DOHH2 (cell line): ENCODE results near the gene LDLR.

ENCODE experiments used
- EZH2phosphoT487 ChIP-seq: fragments of 200-600 bp; sonication (generic); IDR thresholded peaks from 2 replicates; pipeline ENCODE4 v1.6.1; 2017; ENCODE audit warnings: borderline replicate concordance, mild to moderate bottlenecking, antibody characterized with exemption, low read length, moderate library complexity, mixed read lengths
- TF ChIP-seq, protein P1 (sequence below): fragments of 200-600 bp; sonication (generic); IDR thresholded peaks from one replicate; pipeline ENCODE4 v1.5.1; 2014; ENCODE audit warnings: antibody characterized with exemption, mild to moderate bottlenecking, low read depth, low read length; ENCODE audit not compliant: poor library complexity, severe bottlenecking

DNA sequence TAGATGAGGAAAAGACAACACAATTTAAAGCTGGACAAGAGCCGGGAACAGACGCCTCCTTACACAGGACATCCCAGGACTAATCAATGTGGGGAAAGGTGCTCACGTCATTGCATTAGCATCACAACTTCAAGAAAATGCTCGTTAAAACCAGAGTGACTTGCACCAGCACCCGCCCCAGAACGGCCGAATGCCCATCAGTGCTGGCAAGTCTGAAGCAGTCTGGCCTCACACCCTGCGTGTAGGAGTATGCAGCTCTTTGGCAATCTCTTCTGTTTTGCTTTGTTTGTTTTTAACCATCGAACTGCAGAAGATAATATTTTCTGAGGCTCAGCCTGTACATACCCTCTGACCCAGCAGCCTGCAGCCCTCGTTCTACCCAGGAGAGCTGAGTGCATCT lies 44.8 kb upstream of the LDLR start:
- TF ChIP-seq, protein P1, sequence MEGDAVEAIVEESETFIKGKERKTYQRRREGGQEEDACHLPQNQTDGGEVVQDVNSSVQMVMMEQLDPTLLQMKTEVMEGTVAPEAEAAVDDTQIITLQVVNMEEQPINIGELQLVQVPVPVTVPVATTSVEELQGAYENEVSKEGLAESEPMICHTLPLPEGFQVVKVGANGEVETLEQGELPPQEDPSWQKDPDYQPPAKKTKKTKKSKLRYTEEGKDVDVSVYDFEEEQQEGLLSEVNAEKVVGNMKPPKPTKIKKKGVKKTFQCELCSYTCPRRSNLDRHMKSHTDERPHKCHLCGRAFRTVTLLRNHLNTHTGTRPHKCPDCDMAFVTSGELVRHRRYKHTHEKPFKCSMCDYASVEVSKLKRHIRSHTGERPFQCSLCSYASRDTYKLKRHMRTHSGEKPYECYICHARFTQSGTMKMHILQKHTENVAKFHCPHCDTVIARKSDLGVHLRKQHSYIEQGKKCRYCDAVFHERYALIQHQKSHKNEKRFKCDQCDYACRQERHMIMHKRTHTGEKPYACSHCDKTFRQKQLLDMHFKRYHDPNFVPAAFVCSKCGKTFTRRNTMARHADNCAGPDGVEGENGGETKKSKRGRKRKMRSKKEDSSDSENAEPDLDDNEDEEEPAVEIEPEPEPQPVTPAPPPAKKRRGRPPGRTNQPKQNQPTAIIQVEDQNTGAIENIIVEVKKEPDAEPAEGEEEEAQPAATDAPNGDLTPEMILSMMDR: no peak
- TF ChIP-seq EZH2phosphoT487: no peak
